IMR-90 (cell line): ENCODE results near the gene PRKCE. TPM values are rescaled to one million over a fixed set of nuclear protein-coding genes. Genes with fewer than 3 reads are reported as not detected.
A peak's percentile ranks its signal among the peaks of the same experiment; 100 is the strongest.

ENCODE experiments used
- ATAC-seq: fragments of 200-7000 bp; cut with Tn5 transposase; 2 replicates; pipeline ENCODE4 v1.9.1; 2020; ENCODE audit warnings: low read depth, mild to moderate bottlenecking, moderate library complexity
- BruUV-seq: library from RNA; stranded (reverse); fragments of 400-500 nt; replicated peaks from 2 replicates; lab custom pipeline; 2021; lab: Mats Ljungman, UMichigan
- CTCF ChIA-PET: fragments of 300-600 bp; formaldehyde crosslinking; extraction: SDS; loops from one replicate; lab custom pipeline; 2021; ENCODE audit warnings: antibody characterized with exemption; lab: Yijun Ruan, JAX
- POLR2A ChIA-PET: fragments of 300-600 bp; sonication (Branson Sonifier 250); formaldehyde crosslinking; loops from one replicate; lab custom pipeline; 2022; ENCODE audit warnings: antibody characterized with exemption; ENCODE audit not compliant: unreplicated experiment; lab: Charles Lee
- DNase-seq: peaks from one replicate; pipeline ENCODE4 v3.0.0; 2013
- H2AFZ ChIP-seq: replicated peaks from 2 replicates; pipeline ENCODE3; 2013; ENCODE audit warnings: low read length, mild to moderate bottlenecking; ENCODE audit not compliant: poor library complexity
- H2AK5ac ChIP-seq: 2 replicates; pipeline ENCODE4 v1.6.1; 2013; ENCODE audit warnings: low read depth, low read length, inconsistent platforms
- H2AK9ac ChIP-seq: replicated peaks from 2 replicates; pipeline ENCODE3; 2013; ENCODE audit warnings: mild to moderate bottlenecking, low read depth, low read length, moderate library complexity; ENCODE audit not compliant: poor library complexity
- H2BK120ac ChIP-seq: 2 replicates; pipeline ENCODE4 v1.6.1; 2013; ENCODE audit warnings: low read depth, low read length, inconsistent platforms
- H2BK15ac ChIP-seq: 3 replicates; pipeline ENCODE4 v1.6.1; 2013; ENCODE audit warnings: low read depth, low read length, inconsistent platforms
- H2BK20ac ChIP-seq: 2 replicates; pipeline ENCODE4 v1.6.1; 2013; ENCODE audit warnings: low read depth, mild to moderate bottlenecking, inconsistent platforms, low read length, moderate library complexity
- H2BK5ac ChIP-seq: 2 replicates; pipeline ENCODE4 v1.6.1; 2013; ENCODE audit warnings: mild to moderate bottlenecking, low read depth, low read length, inconsistent platforms; ENCODE audit not compliant: poor library complexity, severe bottlenecking
- H3K14ac ChIP-seq: replicated peaks from 2 replicates; pipeline ENCODE4 v1.6.1; 2013; ENCODE audit warnings: low read depth, low read length, inconsistent platforms
- H3K18ac ChIP-seq: 2 replicates; pipeline ENCODE4 v1.6.1; 2013; ENCODE audit warnings: low read depth, low read length, control low read depth
- H3K23ac ChIP-seq: 2 replicates; pipeline ENCODE4 v1.6.1; 2013; ENCODE audit warnings: low read depth, low read length, inconsistent platforms
- H3K27ac ChIP-seq: 2 replicates; pipeline ENCODE4 v1.5.1; 2013; ENCODE audit warnings: mild to moderate bottlenecking, control low read depth, low read length; ENCODE audit not compliant: insufficient read depth
- H3K27me3 ChIP-seq: 2 replicates; pipeline ENCODE4 v1.6.1; 2013; ENCODE audit warnings: low read length; ENCODE audit not compliant: control insufficient read depth, insufficient read depth
- H3K36me3 ChIP-seq: 2 replicates; pipeline ENCODE4 v1.6.1; 2013; ENCODE audit warnings: low read length, mixed read lengths; ENCODE audit not compliant: control insufficient read depth, insufficient read depth
- H3K4ac ChIP-seq: 2 replicates; pipeline ENCODE4 v1.6.1; 2013; ENCODE audit warnings: low read depth, low read length, inconsistent platforms
- H3K4me1 ChIP-seq: 2 replicates; pipeline ENCODE4 v1.6.1; 2013; ENCODE audit warnings: low read length, mixed read lengths; ENCODE audit not compliant: control insufficient read depth, insufficient read depth
- H3K4me2 ChIP-seq: 2 replicates; pipeline ENCODE4 v1.6.1; 2013; ENCODE audit warnings: low read depth, mild to moderate bottlenecking, control low read depth, low read length, moderate library complexity
- H3K4me3 ChIP-seq: 2 replicates; pipeline ENCODE4 v1.5.1; 2013; ENCODE audit warnings: low read depth, mild to moderate bottlenecking, control low read depth, low read length, moderate library complexity; ENCODE audit not compliant: insufficient read depth
- H3K56ac ChIP-seq: 2 replicates; pipeline ENCODE4 v1.6.1; 2013; ENCODE audit warnings: low read length, inconsistent platforms; ENCODE audit not compliant: insufficient read depth; ENCODE audit errors: extremely low read depth
- H3K79me1 ChIP-seq, 2 experiments: 2 replicates each; pipeline ENCODE4 v1.6.1; 2013; ENCODE audit warnings: low read length in 2 of 2, inconsistent platforms in 1 of 2, low read depth in 1 of 2
- H3K9ac ChIP-seq: 2 replicates; pipeline ENCODE4 v1.6.1; 2013; ENCODE audit warnings: low read depth, low read length, control low read depth
- H3K9me1 ChIP-seq: 2 replicates; pipeline ENCODE4 v1.6.1; 2013; ENCODE audit warnings: low read length, inconsistent platforms; ENCODE audit not compliant: insufficient read depth
- H3K9me3 ChIP-seq: 2 replicates; pipeline ENCODE4 v1.6.1; 2013; ENCODE audit warnings: low read length; ENCODE audit not compliant: control insufficient read depth, insufficient read depth
- H4K20me1 ChIP-seq: 2 replicates; pipeline ENCODE4 v1.6.1; 2013; ENCODE audit warnings: low read length, inconsistent platforms; ENCODE audit not compliant: insufficient read depth
- H4K5ac ChIP-seq: 2 replicates; pipeline ENCODE4 v1.6.1; 2013; ENCODE audit warnings: mild to moderate bottlenecking, low read depth, low read length, control low read depth
- H4K8ac ChIP-seq, 2 experiments: 2 replicates each; pipeline ENCODE4 v1.6.1; 2013; ENCODE audit warnings: low read depth in 2 of 2, low read length in 2 of 2, control low read depth in 1 of 2, inconsistent platforms in 1 of 2
- H4K91ac ChIP-seq: 2 replicates; pipeline ENCODE4 v1.6.1; 2013; ENCODE audit warnings: low read depth, low read length, inconsistent platforms; ENCODE audit not compliant: insufficient read depth
- BHLHE40 ChIP-seq: fragments of 150-350 bp; IDR thresholded peaks from 2 replicates; pipeline ENCODE4 v1.6.1; 2016; ENCODE audit warnings: mild to moderate bottlenecking, low read depth, low read length
- CTCF ChIP-seq: conservative IDR thresholded peaks from 2 replicates; pipeline ENCODE4 v1.5.1; 2012; ENCODE audit warnings: mild to moderate bottlenecking, low read depth, low read length, improper control_type of control experiment
- ELK1 ChIP-seq: fragments of 150-350 bp; IDR thresholded peaks from 2 replicates; pipeline ENCODE4 v1.6.1; 2016; ENCODE audit warnings: low read depth, mild to moderate bottlenecking, low read length, moderate library complexity, borderline replicate concordance
- RCOR1 ChIP-seq: IDR thresholded peaks from 2 replicates; pipeline ENCODE4 v1.6.1; 2012; ENCODE audit warnings: mild to moderate bottlenecking, low read length, improper control_type of control experiment; ENCODE audit not compliant: insufficient replicate concordance
- WGBS, 2 experiments: methylation state at CpG; one replicate each; pipeline versions ENCODE4 v1.1.5 to v1.1.7; 2013; ENCODE audit warnings: missing lambda C conversion rate in 2 of 2; ENCODE audit not compliant: insufficient read length in 1 of 2; ENCODE audit errors: extremely low coverage in 2 of 2; 5-methylcytosine and 5-hydroxymethylcytosine counted together
- dilution Hi-C: fragments of 300-500 bp; cut with HindIII; formaldehyde crosslinking; loops from one replicate; pipeline ENCODE4 v1.14.3; 2018; ENCODE audit warnings: low sequenced_read_pairs; ENCODE audit not compliant: unreplicated experiment
- in situ Hi-C: fragments of 300-500 bp; cut with MboI; formaldehyde crosslinking; loops from 3 replicates; pipeline ENCODE4 v1.14.3; 2019; ENCODE audit warnings: low sequenced_read_pairs, inconsistent platforms, mixed read lengths
- intact Hi-C: fragments of 100-400 bp; cut with micrococcal nuclease; formaldehyde crosslinking; loops from 2 replicates; pipeline ENCODE4 v1.10.0; 2022
- polyA plus RNA-seq, 3 experiments: library from polyadenylated mRNA; depleted of rRNA; stranded (reverse); fragments of >200 nt; gene quantifications; 2 replicates each; pipeline ENCODE4 v1.2.3, GENCODE V29; 2012; ENCODE audit warnings: low replicate concordance in 1 of 3
- total RNA-seq: library from RNA; depleted of rRNA; stranded (reverse); fragments of >200 nt; gene quantifications from 2 replicates; pipeline ENCODE4 v1.2.3, GENCODE V29; 2012

The PRKCE gene
- total and polyA plus RNA-seq, 2 of the 4 experiments (the other 2 are of a cell fraction), result 8.1 to 32.4 TPM

- no peak overlapping the region for H4K91ac ChIP-seq
- no peak overlapping the region for H2BK20ac ChIP-seq
- 40% methylated on average over 1 of the region's 7 CpGs; no CpG with 5 or more reads in 1 of the 2 experiments for WGBS, 2 experiments
- H2BK120ac ChIP-seq, result no peak overlapping the region
- ATAC-seq, result no peak
- no peak overlapping the region for H4K5ac ChIP-seq
- H2BK15ac ChIP-seq, result no peak overlapping the region
- H3K14ac ChIP-seq, result no peak overlapping the region
- H4K8ac ChIP-seq, result no peak overlapping the region
- no peaks in the 10 kb centered on the region for H3K9me3 ChIP-seq
- H2AK9ac ChIP-seq, result no peak overlapping the region
- POLR2A ChIA-PET, result no interaction called here
- BruUV-seq, result no TSS peak
- H3K36me3 ChIP-seq, result no peaks in the 10 kb centered on the region
- H3K27me3 ChIP-seq, result no peaks in the 10 kb centered on the region
- no peak overlapping the region for H3K4me3 ChIP-seq
- H2AK5ac ChIP-seq, result no peak overlapping the region
- no peak overlapping the region for H2AFZ ChIP-seq
- in situ Hi-C loops (loop anchor here (5.0 to 10.0 kb wide), 2 partner anchors 129 to 158 kb away; no protein-coding TSS in a partner anchor), dilution Hi-C loops (no loop called here), intact Hi-C loops (loop anchor here (5.0 kb wide), 1 partner anchor 161 kb away; no protein-coding TSS in a partner anchor)
- H3K4ac ChIP-seq, result no peak overlapping the region
- H3K9me1 ChIP-seq, result 0 out of 2 replicates have a peak, but pooled peaks cover 10% of the 10 kb centered on the region
- CTCF ChIA-PET, result no interaction called here
- TF ChIP-seq ELK1, result no peak
- no peak for TF ChIP-seq RCOR1
- TF ChIP-seq CTCF, result no peak
- no peak for TF ChIP-seq BHLHE40
- H2BK5ac ChIP-seq, result no peak overlapping the region
- no peak overlapping the region for H3K56ac ChIP-seq
- peaks cover 4% of the 10 kb centered on the region; the same call in 1 of the 2 replicates for H3K4me1 ChIP-seq
- DNase-seq, result peak; percentile 16
- H3K9ac ChIP-seq, result no peak overlapping the region
- peaks cover 14 to 21% of the 10 kb centered on the region in 2 experiments; a peak in 3 of 4 replicates for H3K79me1 ChIP-seq
- H3K18ac ChIP-seq, result no peak overlapping the region
- H3K27ac ChIP-seq, result no peak overlapping the region
- H4K20me1 ChIP-seq, result peaks cover 9% of the 10 kb centered on the region; the same call in 1 of the 2 replicates
- no peak overlapping the region for H3K23ac ChIP-seq
- H3K4me2 ChIP-seq, result no peak overlapping the region
Measured at GRCh38 chr2:45776160-45776955, 124.9 kb downstream of the PRKCE start.
